Pancreas (tissue), 10 donors: ENCODE results near the gene CRELD1. TPM values are rescaled to one million over a fixed set of nuclear protein-coding genes. Genes with fewer than 3 reads are reported as not detected.

Experiments used
- ATAC-seq, 4 donors: fragments of 200-7000 bp; cut with Tn5 transposase; one replicate each; pipeline versions ENCODE4 v1.8.0 to v1.9.1; 2020; ENCODE audit warnings: mild to moderate bottlenecking in 4 of 4, moderate library complexity in 4 of 4
- DNase-seq, 6 donors: peaks; one replicate each; pipeline ENCODE4 v3.0.0-alpha.2; 2020
- FAIRE-seq: peaks from 2 replicates; lab custom pipeline; 2012; peaks lifted over from hg19 to GRCh38; lab: Jason Lieb, UNC
- H3K27ac ChIP-seq, 4 donors: fragments of 200-600 bp; sonication (generic); 1 replicate in 3 of 4; 2 replicates in 1 of 4; pipeline versions ENCODE4 v1.5.0 to v1.8.0; 2020
- H3K27me3 ChIP-seq, 4 donors: fragments of 200-600 bp; one replicate each; pipeline ENCODE4 v1.8.0; 2021
- H3K36me3 ChIP-seq, 3 donors: fragments of 200-600 bp; sonication (generic) in 1 of 3; one replicate each; pipeline versions ENCODE4 v1.5.0 to v1.8.0; 2020 to 2021
- H3K4me1 ChIP-seq, 3 donors: fragments of 200-600 bp; one replicate each; pipeline ENCODE4 v1.8.0; 2021
- H3K4me3 ChIP-seq, 4 donors: fragments of 200-600 bp; sonication (generic) in 2 of 4; one replicate each; pipeline versions ENCODE4 v1.5.0 to v1.8.0; 2020 to 2021
- H3K9me3 ChIP-seq, 4 donors: fragments of 200-600 bp; one replicate each; pipeline ENCODE4 v1.8.0; 2021
- CTCF ChIP-seq, 4 donors: fragments of 200-600 bp; sonication (generic) in 3 of 4; IDR thresholded peaks; one replicate each; pipeline versions ENCODE4 v1.5.0 to v1.8.0; 2021; ENCODE audit warnings: antibody characterized with exemption in 4 of 4
- WGBS, 2 donors: extraction: QIAGEN DNeasy Blood & Tissue Kit; methylation state at CpG; one replicate each; pipeline ENCODE4 v1.1.7; 2013; 5-methylcytosine and 5-hydroxymethylcytosine counted together
- intact Hi-C, 3 donors: fragments of 100-400 bp; cut with DNase I; formaldehyde crosslinking; loops; one replicate each; pipeline versions ENCODE4 v1.11.1 to v1.14.2; 2022
- polyA plus RNA-seq, 2 donors: library from polyadenylated mRNA; stranded (reverse); fragments of 200-250 nt; gene quantifications; one replicate each; pipeline ENCODE4 v1.2.3, GENCODE V29; 2013
- total RNA-seq, 6 donors: library from RNA; stranded (reverse); fragmentation: NEBNext Ultra II Directional in 4 of 6; extraction: Animal tissue kit (Norgen Biotek cat#: 25700) in 4 of 6; gene quantifications; one replicate each; pipeline versions ENCODE4 v1.2.1 to v1.2.4, GENCODE V29; 2021 to 2023
- donor health status: healthy with polysubstance abuse.
- donor health status: DM: no; HTN: no; CAD: no; lungs with moderate emphysema.
- donor health status: DM: no; HTN: no; CAD: no.
- donor health status: control.
- donor health status: control.
- donor health status: Bipolar disorder and iron deficiency.
- donor health status: DM: yes; HTN: yes; CAD: no.
- donor health status: DM: no; HTN: no; CAD: no.
- donor health status: DM: no; HTN: no; CAD: no.
- donor health status: DM: yes; HTN: yes; CAD: no.

The CRELD1 gene
- total and polyA plus RNA-seq, 8 donors: 11.3 to 45.9 (median 13.9) TPM

DNA sequence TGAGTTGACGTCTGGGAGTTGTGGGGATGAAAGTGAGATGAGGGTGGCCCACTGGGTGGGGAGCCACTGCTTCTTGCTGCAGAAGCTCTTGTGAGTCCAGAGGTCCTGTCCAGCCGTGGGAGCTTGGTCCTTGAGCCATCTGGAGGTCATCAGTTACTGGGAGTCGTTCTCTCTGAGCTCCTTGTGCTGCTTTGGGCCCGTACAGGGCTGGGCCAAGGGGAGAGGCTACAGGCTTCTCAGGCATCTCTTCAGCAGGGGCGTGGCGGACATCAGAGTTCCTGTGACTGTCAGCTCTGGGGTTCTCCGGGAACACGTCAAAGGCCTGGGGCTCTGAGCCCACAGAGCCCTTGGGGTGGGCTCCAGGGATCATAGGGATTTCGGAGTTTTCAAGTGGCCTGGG is 16.0 kb downstream of the CRELD1 start:
- Histone ChIP-seq H3K4me1 (peaks cover 0 to 5% (median 0%) of the 10 kb centered on the region in 3 donors), H3K27ac (no peak overlapping the region), H3K9me3 (no peaks in the 10 kb centered on the region), H3K36me3 (peaks cover 0 to 8% (median 0%) of the 10 kb centered on the region in 3 donors), H3K4me3 (no peak overlapping the region), H3K27me3 (no peaks in the 10 kb centered on the region)
- WGBS, 2 donors: 80 to 85% methylated on average over 9 of the region's 9 CpGs
- FAIRE-seq: no peak
- no peak for ATAC-seq
- intact Hi-C loops: loop anchor here in 1 of 3 donors (10.0 kb wide), 1 partner anchor 275 kb away; no protein-coding TSS in a partner anchor
- TF ChIP-seq CTCF (IDR thresholded peaks at IDR 0.05): no peak
- DNase-seq: no peak

DNA sequence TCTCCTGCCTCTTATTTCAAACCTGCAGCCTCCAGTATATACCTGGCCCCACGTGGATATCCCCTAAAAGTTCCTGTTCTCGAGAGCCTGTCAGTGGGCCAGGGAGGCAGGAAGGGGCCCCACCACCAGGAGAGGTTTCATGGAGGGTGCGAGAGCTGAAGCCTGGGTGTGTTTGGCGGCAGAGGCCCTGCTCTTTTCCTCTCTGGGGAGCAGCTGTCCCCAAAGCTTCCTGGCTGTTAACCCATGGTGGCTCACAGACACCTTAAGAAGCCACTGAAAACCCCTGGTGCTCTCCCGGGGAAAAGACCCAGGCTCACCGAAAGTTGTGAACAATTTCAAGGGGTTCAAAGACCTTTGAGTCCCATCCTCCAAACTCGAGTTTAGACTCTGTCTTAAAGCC is 17.5 kb downstream of the CRELD1 start:
- no peak for FAIRE-seq
- 56 to 59% methylated on average over 7 of the region's 7 CpGs for whole genome bisulfite sequencing, 2 donors
- DNase-seq: no peak
- intact Hi-C loops: no loop called here
- Histone ChIP-seq H3K4me3 (peak overlapping the region in 1 of 4 donors; percentile 40), H3K27me3 (no peaks in the 10 kb centered on the region), H3K4me1 (peaks cover 0 to 5% (median 0%) of the 10 kb centered on the region in 3 donors), H3K27ac (no peak overlapping the region), H3K9me3 (no peaks in the 10 kb centered on the region), H3K36me3 (peaks cover 0 to 8% (median 0%) of the 10 kb centered on the region in 3 donors)
- TF ChIP-seq CTCF (IDR thresholded peaks at IDR 0.05): no peak
- ATAC-seq: no peak

DNA sequence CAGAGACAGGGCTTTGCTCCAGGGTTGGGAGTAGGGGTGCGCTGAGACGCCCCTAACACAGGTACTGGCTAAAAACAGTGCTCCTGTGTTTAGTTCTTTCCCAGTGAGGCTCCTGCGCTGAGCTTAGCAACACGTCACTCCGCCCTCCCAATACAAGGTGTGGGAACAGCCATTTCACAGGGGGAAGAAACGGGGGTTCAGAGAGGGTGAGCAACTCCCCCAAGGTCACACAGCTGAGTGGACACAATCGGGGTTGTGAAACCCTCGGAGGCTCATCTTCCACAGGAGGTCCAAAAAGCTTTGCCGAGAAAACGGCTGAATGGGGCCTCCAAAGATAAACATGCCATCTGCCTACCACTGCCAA is 17.9 kb downstream of the CRELD1 start:
- no peak for ATAC-seq
- 43 to 44% methylated on average over 10 of the region's 10 CpGs for WGBS, 2 donors
- Histone ChIP-seq H3K4me1 (peaks cover 0 to 5% (median 0%) of the 10 kb centered on the region in 3 donors), H3K27me3 (no peaks in the 10 kb centered on the region), H3K9me3 (no peaks in the 10 kb centered on the region), H3K36me3 (peaks cover 0 to 8% (median 0%) of the 10 kb centered on the region in 3 donors), H3K27ac (no peak overlapping the region), H3K4me3 (peak overlapping the region in 3 of 4 donors; percentile 26 to 40 (median 29))
- FAIRE-seq: no peak
- DNase-seq: no peak
- intact Hi-C loops: no loop called here
- no peak for TF ChIP-seq CTCF (IDR thresholded peaks at IDR 0.05)

DNA sequence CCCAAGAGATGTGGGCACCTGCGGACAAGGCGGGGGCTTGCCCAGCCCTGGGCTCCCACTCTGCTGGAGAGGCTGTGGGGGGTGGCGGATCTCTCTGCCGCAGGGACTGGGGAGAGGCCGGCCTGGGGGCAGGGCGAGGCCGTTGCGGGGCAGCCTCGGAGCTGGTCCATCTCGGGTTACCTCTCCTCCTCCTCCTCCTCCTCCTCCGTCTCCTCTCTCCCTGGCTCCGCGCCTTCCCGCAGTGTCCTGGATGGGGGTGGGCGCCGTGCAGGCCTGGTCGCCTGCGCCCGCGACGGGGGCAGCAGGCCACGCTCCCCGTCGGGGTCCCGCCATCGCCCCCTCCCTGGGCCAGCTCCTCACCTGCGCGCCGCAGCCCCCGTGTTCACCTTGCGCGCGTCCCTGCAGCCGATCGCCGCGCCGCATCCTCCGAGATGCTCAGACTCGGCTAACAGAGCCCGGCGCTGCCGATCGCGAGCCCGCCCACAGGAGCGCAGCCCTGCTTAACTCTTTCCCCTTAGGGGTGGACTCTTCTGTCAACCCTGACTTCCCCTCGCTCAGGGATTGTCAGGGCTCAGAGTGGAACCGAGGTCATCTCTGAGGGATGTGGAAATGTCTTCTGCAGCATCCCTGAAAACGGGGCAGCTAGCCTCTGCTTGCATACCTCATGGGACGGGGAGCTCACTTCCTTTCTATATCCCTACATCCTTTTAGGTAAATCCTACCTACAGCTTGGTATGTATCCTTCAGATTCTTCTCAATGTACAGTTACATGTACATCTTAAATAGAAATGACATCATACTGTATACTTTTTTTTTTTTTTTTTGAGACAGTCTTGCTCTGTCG is 18.6 kb downstream of the CRELD1 start, which contains the start of gene PRRT3:
PRRT3 (minus strand) TSS at position 447 of the 844 bp plus-strand sequence. CDS start 2,293 bp downstream, outside the sequence.
- DNase-seq (peak in 3 of 6 donors; percentile 33 to 72 (median 69)), ATAC-seq (peak in 3 of 4 donors; percentile 51 to 72 (median 61)), FAIRE-seq (no peak)
- 7 to 13% methylated on average over 41 to 52 of the region's 52 CpGs for WGBS, 2 donors
- Histone ChIP-seq H3K4me3 (peak within 1 kb of the TSS; percentile 4 to 40 (median 28)), H3K36me3 (peaks cover 0 to 8% (median 0%) of the 10 kb centered on the region in 3 donors), H3K27me3 (no peaks in the 10 kb centered on the region), H3K27ac (no peak within 1 kb of the TSS), H3K4me1 (peaks cover 0 to 5% (median 0%) of the 10 kb centered on the region in 3 donors), H3K9me3 (no peaks in the 10 kb centered on the region)
- intact Hi-C loops: no loop called here
- TF ChIP-seq CTCF (IDR thresholded peaks at IDR 0.05): no peak
